Measurements from ENCODE around the gene DNAH12. TPM values are rescaled to one million over a fixed set of nuclear protein-coding genes. Genes with fewer than 3 reads are reported as not detected.
A peak's percentile ranks its signal among the peaks of the same experiment; 100 is the strongest.

DNAH12 gene, protein sequence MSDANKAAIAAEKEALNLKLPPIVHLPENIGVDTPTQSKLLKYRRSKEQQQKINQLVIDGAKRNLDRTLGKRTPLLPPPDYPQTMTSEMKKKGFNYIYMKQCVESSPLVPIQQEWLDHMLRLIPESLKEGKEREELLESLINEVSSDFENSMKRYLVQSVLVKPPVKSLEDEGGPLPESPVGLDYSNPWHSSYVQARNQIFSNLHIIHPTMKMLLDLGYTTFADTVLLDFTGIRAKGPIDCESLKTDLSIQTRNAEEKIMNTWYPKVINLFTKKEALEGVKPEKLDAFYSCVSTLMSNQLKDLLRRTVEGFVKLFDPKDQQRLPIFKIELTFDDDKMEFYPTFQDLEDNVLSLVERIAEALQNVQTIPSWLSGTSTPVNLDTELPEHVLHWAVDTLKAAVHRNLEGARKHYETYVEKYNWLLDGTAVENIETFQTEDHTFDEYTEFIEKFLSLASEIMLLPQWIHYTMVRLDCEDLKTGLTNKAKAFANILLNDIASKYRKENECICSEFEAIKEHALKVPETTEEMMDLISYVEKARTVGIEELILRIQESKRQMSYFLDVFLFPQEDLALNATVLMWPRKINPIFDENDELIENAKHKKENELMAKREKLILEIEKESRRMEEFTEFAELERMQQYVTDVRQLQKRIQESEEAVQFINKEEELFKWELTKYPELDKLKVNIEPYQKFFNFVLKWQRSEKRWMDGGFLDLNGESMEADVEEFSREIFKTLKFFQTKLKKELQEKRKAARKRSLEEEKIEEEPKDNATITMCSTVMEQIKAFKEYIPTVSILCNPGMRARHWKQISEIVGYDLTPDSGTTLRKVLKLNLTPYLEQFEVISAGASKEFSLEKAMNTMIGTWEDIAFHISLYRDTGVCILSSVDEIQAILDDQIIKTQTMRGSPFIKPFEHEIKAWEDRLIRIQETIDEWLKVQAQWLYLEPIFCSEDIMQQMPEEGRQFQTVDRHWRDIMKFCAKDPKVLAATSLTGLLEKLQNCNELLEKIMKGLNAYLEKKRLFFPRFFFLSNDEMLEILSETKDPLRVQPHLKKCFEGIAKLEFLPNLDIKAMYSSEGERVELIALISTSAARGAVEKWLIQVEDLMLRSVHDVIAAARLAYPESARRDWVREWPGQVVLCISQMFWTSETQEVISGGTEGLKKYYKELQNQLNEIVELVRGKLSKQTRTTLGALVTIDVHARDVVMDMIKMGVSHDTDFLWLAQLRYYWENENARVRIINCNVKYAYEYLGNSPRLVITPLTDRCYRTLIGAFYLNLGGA (N-terminal part only)
- total RNA-seq (0.20 TPM in 1 of 2 replicates, not detected in the other), polyA plus RNA-seq (0.06 and 0.10 TPM in 2 replicates), polyA minus RNA-seq (0.12 and 0.17 TPM in 2 replicates), Bru-seq, nascent RNA (percentile 13 among the genes with signal in this experiment), BruChase-seq, experiment 1, labeled RNA remaining after a 6-hour chase (percentile 13 among the genes with signal in this experiment), BruChase-seq, experiment 2, labeled RNA remaining after a 2-hour chase (percentile 15 among the genes with signal in this experiment)
- polyA plus RNA-seq (2011; cell fraction: cytosol; rRNA removed): 0.01 and 0.04 TPM in 2 replicates
- 0.18 and 0.29 TPM in 2 replicates for polyA plus RNA-seq (2011; cell fraction: nucleus; rRNA removed)
- 0.15 TPM in 1 of 2 replicates, not detected in the other for polyA plus RNA-seq (2012)
- polyA minus RNA-seq (2011; cell fraction: cytosol; rRNA and poly(A)+ RNA removed): not detected
- 0.48 and 0.87 TPM in 2 replicates for polyA minus RNA-seq (2011; cell fraction: nucleus; rRNA and poly(A)+ RNA removed)
- long read RNA-seq: 0 reads

- no TSS peak for BruUV-seq (replicated peaks)
- no peaks in the 10 kb centered on the region for H3K9me1 ChIP-seq (replicated peaks; ENCODE audit: control insufficient read depth, extremely low read depth, insufficient read depth, low read length)
- H3K27ac ChIP-seq (ENCODE audit: insufficient read depth, low read depth, low read length): no peak within 1 kb of the TSS
- peak within 1 kb of the TSS; percentile 76 for H2AFZ ChIP-seq (ENCODE audit: low read depth, low read length)
- H3K36me3 ChIP-seq (ENCODE audit: control insufficient read depth in 2 of 2, extremely low read depth in 1 of 2, insufficient read depth in 2 of 2, low read length in 2 of 2): no peaks in the 10 kb centered on the region
- dilution Hi-C loops (cut with MboI; ENCODE audit: extremely low pct_ligation_motif_present, low sequenced_read_pairs) (no loop called here), intact Hi-C loops (cut with micrococcal nuclease) (no loop called here)
- ChIA-PET POLR2A (no interaction called here), CTCF (interaction anchor here (1.5 kb wide), 1 partner anchor 147 kb away, joined by 6 read pairs; no protein-coding TSS in a partner anchor)
- peak within 1 kb of the TSS in 2 of 3 experiments; percentile 22 to 41 for H3K4me3 ChIP-seq (replicated peaks in 1 of 3; ENCODE audit: insufficient read depth in 1 of 3, low read depth in 1 of 3, low read length in 3 of 3)
- no peaks in the 10 kb centered on the region for H3K9me3 ChIP-seq (replicated peaks; ENCODE audit: control insufficient read depth, insufficient read depth, low read length)
- H3K9ac ChIP-seq (replicated peaks; ENCODE audit: extremely low read depth, insufficient read depth, low read length): peak within 1 kb of the TSS; percentile 27
- H4K20me1 ChIP-seq (replicated peaks; ENCODE audit: control insufficient read depth, extremely low read depth, insufficient read depth, low read length): no peaks in the 10 kb centered on the region
- H3K79me2 ChIP-seq (ENCODE audit: control insufficient read depth, insufficient read depth, low read length): no peaks in the 10 kb centered on the region
- H3K27me3 ChIP-seq (ENCODE audit: control insufficient read depth in 2 of 2, insufficient read depth in 2 of 2, low read length in 2 of 2): no peaks in the 10 kb centered on the region
- no peak for TF ChIP-seq FOS (IDR thresholded peaks at IDR 0.05; ENCODE audit: borderline replicate concordance, insufficient read depth, low read length)
- peak within 1 kb of the TSS; percentile 53 for H3K4me2 ChIP-seq (ENCODE audit: insufficient read depth, low read length)
- DNase-seq (ENCODE audit: low read depth, low spot score): peak; percentile 68
- H3K4me1 ChIP-seq (ENCODE audit: control insufficient read depth, extremely low read depth, insufficient read depth, low read length): peaks cover 9% of the 10 kb centered on the region
- no peak for FAIRE-seq
Measured at GRCh38 chr3:57544181-57545125, at the start of gene DNAH12. TSS of gene DNAH12 (minus strand) at chr3:57544344. CDS start at chr3:57542870, 1,474 bp downstream.
